HG03521 (cell line): ENCODE results near the gene AAK1.

Source experiments
- ATAC-seq: cut with Tn5 transposase; IDR thresholded peaks from one replicate; pipeline ENCODE4 v1.9.1; 2021; ENCODE audit warnings: mild to moderate bottlenecking, moderate library complexity; ENCODE audit not compliant: unreplicated experiment

The AAK1 gene

DNA sequence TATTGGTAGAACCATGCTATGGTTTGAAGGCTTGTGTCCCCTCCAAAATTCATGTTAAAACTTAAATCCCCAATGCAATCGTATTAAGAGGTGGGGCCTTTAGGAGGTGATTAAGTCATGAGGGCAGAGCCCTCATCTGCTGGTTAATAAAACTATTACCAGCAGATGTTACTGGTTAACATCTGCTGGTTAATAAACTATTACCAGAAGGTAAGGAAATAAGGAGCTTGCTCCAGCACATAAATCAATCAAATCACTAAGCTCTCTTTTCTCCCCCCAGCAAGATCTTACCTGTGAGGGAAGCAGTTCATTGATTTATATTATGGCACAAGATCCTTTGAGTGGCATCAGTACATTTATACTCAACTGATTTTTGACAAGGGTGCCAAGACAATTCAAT is 96.9 kb downstream of the AAK1 start:
- no peak for ATAC-seq

DNA sequence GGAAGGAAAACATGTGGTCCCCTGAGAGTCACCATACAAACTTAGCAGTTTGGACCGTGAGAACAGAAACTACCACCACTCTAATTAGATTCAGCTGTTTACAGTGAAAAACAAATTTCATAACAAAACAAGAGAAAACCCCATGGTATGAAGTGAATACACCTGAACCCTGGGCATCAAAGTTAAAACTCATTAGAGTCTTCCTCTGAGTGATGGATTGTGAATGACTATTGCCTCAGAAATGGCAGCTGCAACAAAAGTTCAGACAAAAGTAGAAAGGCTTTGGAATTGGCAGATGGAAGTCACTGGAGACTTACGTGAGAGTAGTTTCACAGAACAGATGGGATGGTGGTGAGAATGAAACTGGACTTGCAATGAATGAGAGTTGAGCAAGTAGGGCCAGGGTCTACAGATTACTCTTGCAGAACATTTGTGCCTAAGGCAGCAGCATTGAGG is 98.0 kb downstream of the AAK1 start:
- ATAC-seq, result no peak

DNA sequence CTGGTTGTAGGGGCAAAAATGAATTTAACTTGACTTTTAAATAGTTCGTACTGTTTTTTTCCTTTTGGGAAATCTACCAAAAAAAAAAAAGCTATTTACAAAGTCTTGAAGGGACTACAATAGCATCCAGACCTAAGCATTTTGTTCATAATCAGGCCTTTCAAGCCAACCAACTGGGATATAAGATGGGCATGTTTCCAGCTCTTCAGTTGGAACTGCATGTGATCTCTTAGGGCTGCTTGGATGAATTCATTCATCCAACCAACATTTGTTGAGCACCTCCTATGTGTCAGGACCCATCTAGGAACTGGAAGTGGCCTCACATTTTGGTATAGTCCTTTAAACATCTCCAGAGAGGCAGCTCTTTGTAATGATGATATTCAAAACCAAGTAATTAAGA is 98.6 kb downstream of the AAK1 start:
- ATAC-seq, result no peak

DNA sequence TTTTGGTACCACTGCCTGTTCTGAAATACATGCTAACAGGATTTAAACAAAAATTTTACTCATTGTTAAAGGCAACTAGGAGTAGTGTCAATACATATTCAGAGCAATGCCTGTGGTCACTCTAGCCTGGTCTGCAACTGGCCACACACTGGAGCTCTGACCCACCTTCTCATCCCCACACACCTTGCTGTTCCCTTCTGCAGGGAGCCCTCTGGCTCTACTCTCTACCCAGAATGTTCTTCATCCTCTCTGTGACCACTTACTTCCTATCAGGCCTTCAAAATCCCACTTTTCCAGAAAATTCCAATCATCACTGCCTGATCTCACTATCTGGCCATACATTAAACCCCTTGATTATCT is 104.0 kb downstream of the AAK1 start:
- ATAC-seq, result no peak

DNA sequence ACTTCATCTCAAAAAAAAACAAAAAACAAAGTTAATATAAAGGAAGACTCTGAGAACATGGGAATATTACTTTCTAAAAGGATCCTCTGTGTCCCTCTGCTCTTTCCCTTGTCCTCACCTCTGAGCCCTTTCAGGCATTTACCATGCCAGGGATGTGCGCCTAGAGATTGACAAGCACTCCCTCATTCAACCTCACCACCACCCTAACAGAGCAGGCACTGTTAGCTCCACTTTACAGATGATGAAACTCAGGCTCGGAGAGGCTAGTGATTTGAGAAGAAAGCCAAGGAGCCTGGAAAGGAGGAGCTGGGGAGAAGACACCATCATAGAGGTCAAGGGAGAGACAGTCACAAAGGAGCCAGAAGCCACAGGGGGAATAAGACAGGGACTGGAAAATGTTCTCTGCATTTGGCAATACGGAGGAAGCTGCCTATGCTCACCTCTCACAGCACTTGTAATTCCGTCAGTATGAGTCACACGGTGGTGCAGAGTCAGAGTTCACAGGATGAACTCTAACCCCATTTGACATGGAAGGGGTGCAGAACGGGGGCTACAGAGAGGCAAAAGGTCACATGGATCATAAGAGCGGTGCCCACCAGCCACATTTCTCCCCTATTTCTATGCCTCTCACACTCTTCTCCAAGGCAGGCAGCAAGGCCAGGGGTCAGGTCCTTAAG is 104.5 kb downstream of the AAK1 start:
- no peak for ATAC-seq

DNA sequence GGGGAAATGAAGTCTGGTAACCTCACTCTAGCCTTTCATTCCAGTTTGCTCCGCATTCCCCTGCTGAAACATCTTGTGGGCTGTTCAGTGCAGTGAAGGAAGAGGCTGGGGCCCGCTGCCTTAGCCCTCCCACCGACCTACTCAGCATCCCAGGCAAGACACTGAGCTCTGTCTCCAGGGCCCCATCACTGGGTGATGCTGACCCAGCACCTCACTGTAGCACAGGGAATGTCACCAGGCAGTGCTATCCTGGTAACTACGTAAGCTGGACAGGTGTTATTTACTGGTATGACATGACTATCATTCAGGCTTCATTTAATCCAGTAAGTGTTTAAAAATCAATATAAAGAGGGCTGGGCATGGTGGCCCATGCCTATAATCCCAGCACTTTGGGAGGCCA is 105.3 kb downstream of the AAK1 start:
- ATAC-seq, result no peak

DNA sequence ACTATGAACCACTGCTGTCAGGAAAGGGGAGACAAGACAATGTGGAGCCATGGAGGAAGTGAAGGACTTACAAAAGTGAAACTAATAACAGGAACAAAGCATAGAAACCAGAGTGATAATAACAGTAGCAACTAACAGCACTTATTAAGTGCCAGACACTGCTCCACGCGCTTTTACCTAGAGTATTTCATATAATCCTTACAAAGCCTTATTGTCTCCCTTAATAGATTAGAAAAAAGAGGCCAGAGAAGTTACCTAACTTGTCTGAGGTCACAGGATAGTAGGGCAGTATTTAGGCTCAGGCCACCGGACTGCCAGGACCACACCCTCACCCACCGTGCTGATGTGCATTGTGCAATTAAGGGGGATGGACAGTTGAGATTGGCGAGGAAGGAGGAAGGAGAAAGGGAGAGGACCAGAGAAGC is 107.7 kb downstream of the AAK1 start:
- no peak for ATAC-seq

DNA sequence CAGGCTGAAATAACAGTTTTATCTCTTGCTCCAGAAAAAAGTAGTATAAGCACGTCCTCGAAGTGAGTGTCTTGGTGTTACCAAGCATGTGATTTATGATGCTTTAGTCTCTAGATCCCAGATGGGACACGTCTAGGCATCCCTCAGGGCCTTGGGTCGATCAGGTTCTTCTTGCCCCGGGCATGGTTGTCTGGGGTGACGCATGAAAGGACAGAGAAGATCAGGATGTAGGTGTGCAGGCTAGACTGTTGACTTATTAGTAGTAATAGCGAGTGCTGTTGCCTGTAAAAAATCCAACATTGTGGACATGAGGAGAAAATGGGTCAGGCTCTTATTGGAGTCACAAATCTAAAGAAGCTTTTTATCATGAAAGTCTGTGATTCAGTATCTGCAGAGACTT is 112.4 kb downstream of the AAK1 start:
- ATAC-seq, result no peak

DNA sequence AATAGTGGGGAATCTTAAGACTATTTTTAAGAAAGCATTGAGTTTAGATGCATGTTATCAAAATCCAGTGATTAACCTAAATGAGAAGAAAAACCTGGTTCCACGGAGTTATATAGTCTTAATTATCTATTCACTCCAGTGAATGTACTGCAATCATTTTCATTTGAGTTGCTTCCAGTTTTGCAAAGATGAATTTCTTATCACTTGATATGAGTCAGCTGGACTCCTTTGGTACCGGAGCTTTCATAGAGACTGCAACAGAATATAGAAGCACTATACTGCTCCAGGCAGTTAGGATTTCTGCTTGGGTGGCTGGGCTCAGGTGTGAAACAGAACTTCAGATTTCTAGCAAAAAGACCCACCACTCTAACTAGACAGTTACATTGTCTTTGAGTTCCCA is 114.1 kb downstream of the AAK1 start:
- no peak for ATAC-seq

DNA sequence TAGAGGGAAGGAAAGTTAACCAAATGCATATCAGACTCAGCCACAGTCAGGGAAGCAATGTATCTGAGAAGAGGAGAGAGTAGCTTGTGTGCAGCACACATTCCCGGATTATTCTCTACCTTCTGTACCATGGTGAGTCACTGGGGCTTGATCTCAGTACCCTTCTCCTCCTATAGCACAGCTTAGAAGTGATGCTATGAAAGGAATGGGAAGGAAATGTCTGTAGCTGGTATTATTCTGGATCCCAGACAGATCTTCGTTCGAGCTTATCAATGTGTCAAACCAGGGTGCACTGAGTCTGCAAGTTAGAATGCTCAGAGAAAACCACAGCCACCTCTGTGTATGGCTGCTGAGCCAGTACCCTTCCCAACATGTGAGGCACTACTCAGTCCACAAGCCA is 118.3 kb downstream of the AAK1 start:
- no peak for ATAC-seq

DNA sequence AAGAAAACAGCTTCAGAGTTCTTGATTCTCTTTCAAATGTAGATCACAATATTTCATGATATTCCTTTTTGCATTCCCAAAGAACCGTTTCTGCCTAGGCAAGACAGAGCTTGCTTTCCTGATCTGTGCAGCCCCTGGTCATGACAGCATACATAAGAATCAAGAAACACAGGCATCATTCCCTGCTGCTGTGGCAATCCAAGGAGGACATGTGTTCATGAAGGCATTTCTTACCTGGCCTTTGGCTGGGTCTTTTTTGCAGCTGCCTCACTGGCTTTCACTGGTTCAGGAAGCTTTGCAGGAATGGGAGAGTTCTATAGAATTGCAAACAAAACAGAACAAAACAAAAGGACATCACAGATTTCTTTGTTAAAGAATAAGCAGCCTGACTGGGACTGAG is 118.7 kb downstream of the AAK1 start:
- ATAC-seq, result no peak

DNA sequence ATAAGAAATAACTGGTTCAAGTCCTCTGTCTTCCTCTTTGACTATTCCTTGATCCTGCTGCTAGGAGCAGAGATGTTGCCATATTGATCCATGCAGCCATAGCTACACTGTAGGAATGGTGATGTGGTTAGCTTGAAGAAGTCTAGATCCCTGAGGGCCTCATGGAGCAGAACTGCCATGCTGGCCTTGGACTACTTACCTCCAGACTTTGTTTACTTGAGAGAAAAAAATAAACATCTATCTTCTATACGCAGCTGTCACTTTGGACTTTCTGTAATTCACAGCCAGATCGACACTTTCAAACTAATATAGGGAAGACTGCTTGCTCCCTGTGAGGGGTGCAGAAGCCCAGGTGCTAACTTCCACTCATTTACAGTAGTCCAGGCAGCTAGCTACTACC is 121.8 kb downstream of the AAK1 start:
- no peak for ATAC-seq

DNA sequence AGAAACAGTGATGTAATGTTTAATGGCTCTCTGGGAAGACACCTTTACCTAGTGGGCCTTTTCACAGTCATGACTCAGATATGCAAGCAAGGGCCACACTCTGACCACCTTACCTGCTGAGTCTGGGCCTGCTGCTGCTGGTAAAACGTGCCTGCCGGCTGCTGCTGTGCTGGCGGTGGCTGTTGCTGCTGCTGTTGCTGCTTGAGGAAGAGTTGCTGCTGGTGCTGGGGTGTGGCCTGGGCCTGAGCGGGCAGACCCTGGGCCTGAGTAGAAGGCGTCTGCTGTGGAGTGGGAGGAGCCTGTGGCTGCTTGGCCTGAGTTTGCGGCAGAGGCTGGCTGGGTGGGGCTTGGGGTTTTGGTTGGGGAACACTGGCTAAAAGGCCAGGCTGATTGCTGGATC is 124.7 kb downstream of the AAK1 start:
- no peak for ATAC-seq

DNA sequence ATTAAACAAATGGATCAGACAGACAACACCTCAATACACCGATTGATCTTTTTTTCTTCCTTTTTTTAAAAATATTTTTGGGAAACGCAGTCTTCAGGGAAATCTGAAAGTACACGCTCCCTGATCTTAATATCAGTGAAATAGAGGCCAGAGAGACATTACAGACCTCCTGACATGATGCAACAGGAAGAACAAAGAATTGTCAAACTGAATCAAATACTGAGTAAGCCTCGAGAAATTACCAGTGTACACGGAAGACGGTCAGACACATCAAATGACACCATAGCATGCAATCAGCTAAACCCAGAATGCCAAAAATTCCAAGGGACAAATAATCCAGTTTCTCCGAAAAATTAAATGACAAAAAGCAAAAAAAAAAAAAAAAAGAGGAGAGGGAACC is 126.1 kb downstream of the AAK1 start:
- ATAC-seq, result no peak

DNA sequence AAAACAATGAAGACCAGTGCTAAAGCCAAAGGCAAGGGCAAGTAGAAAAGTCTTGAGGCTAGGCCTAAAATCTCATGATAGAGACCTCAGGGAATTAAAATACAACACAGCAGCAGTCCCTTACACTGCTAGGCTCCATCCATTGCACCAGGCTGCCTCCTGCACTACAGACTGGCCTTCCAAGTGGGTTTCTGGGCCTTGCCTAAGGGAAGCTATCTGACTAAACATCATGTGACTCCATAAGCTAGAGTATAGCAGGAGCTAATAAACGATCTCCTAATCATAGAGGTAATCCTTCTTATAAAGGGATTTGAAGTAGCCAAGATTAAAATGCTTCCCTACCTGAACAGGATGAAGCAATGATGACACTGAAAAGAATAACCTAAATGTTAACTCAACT is 128.7 kb downstream of the AAK1 start:
- ATAC-seq, result no peak

DNA sequence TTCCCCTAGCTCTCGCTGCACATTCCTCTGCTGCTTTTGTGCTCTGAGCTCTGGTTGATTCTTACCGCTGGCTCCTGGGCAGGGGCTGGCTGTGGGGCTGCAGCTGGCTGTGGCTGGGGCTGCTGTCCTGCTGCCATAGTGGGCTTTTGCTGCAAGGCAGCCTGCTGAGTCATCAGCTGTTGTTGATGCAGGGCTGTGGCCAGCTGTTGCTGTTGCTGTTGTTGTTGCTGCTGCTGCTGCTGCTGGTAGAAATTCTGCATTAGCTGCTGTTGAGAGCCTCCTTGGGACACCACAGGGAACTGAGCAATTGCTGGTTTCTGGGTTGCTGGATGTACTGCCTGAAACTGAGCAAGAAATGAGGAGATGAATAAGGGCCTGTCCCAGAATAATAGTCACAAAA is 129.1 kb downstream of the AAK1 start:
- ATAC-seq, result no peak

DNA sequence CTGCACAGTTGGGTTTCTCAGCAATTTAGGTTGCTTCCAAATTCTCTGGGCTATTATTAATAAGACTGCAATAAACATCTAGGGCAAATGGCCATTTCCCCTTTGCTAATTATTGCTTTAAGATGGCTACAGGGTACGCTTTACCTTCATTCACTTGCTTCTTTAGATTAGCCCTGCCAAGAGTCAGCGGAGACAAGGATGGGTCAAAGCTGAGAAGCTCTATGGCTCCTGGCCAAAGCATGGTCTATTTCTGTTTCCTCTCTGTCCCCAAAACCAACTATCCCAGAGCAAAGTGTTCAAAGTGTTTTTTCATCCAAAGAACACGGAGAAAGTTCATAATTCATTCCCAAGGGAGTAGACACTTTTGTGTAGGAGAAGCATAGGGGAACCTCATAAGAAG is 131.1 kb downstream of the AAK1 start:
- no peak for ATAC-seq

DNA sequence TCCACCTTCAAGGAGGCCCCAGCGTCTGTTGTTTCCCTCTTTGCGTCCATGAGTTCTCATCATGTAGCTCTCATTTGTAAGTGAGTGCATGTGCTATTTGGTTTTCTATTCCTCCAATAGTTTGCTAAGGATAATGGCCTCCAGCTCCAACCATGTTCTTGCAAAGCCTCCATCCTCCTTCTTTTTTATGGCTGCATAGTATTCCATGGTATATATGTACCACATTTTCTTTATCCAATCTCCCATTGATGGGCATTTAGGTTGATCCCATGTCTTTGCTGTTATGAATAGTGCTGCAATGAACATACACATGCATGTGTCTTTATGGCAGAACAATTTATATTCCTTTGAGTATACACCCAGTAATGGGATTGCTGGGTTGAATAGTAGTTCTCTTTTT is 133.3 kb downstream of the AAK1 start:
- ATAC-seq, result no peak

DNA sequence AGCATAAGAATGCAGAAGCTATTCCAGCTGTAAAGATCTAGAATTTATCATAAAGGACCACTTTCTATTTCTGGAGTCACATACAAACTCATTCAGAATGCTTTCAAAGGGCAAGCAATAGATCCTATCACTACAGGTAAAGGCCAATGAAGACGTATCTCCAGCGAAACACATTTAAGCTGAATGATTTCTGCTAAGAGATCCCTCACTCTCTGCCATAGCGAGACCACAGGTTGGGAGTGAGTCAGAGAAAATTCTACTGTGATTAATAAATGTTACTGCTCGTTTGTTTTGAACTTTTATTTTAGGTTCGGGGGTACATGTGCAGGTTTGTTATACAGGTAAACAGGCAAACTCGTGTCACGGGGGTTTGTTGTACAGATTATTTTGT is 133.8 kb downstream of the AAK1 start:
- no peak for ATAC-seq

DNA sequence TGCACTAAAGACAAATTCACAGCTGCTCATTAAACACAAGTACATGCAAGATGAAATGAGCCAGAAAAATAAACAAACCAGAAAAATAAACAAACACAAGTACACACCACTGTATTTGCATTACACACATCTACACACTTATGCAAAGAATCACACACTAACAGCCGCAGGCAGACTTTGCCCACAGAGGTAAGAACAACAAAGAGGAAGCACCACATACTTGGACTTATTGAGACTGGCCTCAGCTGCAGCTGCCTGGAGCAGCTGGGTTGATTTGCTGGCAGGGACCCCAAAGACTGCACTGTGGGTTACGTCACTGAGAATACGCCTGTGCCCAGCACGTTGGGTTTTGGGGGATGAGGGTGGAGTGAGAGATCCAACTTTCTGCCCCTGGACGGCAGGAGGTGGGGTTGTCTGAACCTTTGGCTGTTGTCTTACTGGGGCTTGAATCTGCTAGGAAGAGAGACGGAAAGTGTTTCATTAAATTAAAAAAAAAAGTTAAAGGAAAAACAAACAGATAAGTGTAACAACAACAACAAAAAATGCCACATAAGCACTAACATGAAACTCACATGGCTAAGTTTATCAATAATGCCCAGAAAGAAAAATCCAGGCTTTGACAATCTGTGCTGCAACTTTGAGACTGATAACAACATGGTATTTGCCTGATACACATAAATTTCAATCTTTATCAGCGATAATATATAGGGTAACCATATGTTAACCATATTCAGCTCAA is 134.4 kb downstream of the AAK1 start:
- no peak for ATAC-seq

DNA sequence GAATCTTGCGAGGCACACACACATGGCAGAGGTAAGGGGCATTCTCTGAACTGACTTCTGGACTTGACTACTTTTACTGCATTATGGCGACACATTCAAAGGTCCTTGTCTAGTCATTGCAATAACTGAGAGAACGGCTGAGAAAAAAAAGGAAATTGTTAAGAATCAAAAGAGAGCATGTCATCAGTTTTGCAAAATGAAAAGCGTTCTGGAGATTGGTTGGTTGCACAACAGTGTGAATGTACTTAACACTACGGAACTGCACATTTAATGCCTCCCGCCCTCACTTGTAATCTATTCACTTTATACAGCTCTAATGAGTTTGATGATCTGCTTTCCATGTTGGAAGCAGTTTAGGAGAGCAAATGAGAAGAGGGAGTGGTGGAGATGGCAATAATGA is 137.8 kb downstream of the AAK1 start:
- no peak for ATAC-seq

DNA sequence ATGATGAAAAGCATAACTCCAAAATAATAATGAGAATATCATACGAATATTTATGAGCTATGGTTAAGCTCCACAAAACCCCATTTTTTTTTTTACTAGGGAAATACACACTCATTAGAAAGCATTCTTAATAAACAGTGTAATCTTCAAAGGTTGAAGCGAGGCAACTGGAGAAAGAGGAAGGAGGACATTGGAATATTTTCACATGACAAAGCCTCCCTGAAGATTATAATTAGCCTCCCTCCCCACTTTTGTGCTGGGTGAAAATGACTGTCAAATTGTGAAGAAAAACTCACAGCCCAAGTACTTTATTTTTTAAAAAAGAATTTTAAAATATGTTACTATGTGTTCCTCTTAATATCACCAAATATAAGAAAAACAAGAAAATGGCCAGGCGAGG is 142.2 kb downstream of the AAK1 start:
- ATAC-seq, result no peak

DNA sequence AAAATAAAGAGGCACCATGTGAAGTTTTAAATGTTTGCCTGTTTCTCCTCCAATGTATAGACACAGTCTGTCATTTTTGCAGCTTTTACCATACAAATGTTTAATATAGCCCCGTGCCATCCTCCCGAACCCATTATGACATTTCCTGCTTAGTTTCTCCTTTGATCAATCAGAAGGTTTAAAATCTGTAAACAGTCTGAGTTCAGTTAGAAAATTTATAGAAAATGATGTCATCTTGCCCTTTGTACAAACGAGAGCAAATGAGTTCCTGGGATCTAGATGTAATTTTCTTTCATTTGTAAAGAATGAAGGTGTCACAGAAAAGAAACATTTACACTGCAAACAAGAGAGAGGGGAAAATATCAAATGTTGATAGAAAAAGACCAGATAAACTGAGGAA is 143.6 kb downstream of the AAK1 start:
- no peak for ATAC-seq
